A673 (cell line): ENCODE measurements around the gene LITAF. TPM values are rescaled to one million over a fixed set of nuclear protein-coding genes. Genes with fewer than 3 reads are reported as not detected.
A peak's percentile ranks its signal among the peaks of the same experiment; 100 is the strongest.

ENCODE experiments used
- BruUV-seq: library from RNA; stranded (reverse); fragments of 400-500 nt; replicated peaks from 2 replicates; lab custom pipeline; 2021; lab: Mats Ljungman, UMichigan
- CTCF ChIA-PET: fragments of 300-600 bp; sonication (Branson Sonifier 250); formaldehyde crosslinking; loops from one replicate; lab custom pipeline; 2022; ENCODE audit warnings: antibody characterized with exemption; lab: Charles Lee
- POLR2A ChIA-PET: fragments of 300-600 bp; sonication (Branson Sonifier 250); formaldehyde crosslinking; loops from one replicate; lab custom pipeline; 2022; ENCODE audit warnings: antibody characterized with exemption; ENCODE audit not compliant: low non-redundant PET; lab: Charles Lee
- DNase-seq: peaks from one replicate; pipeline ENCODE4 v3.0.0-alpha.2; 2015; ENCODE audit warnings: low spot score
- H3K27ac ChIP-seq: fragments of 200-600 bp; sonication (generic); 2 replicates; pipeline ENCODE4 v1.5.1; 2016; ENCODE audit warnings: mixed run types, low read depth, mild to moderate bottlenecking, mixed read lengths, antibody characterized with exemption, low read length; ENCODE audit not compliant: poor library complexity, severe bottlenecking
- H3K27me3 ChIP-seq: fragments of 200-600 bp; sonication (generic); replicated peaks from 2 replicates; pipeline ENCODE4 v1.6.1; 2017; ENCODE audit warnings: mixed run types, low read depth, mild to moderate bottlenecking, mixed read lengths, antibody characterized with exemption, low read length; ENCODE audit not compliant: insufficient read depth, poor library complexity
- H3K36me3 ChIP-seq: fragments of 200-600 bp; sonication (generic); 2 replicates; pipeline ENCODE4 v1.6.1; 2016; ENCODE audit warnings: mixed run types, mild to moderate bottlenecking, mixed read lengths, antibody characterized with exemption, low read length; ENCODE audit not compliant: insufficient read depth, poor library complexity, severe bottlenecking
- H3K4me1 ChIP-seq: fragments of 200-600 bp; sonication (generic); 2 replicates; pipeline ENCODE4 v1.6.1; 2017; ENCODE audit warnings: mixed run types, mild to moderate bottlenecking, mixed read lengths, antibody characterized with exemption, low read length; ENCODE audit not compliant: insufficient read depth, poor library complexity, severe bottlenecking
- H3K4me3 ChIP-seq: fragments of 200-600 bp; sonication (generic); 2 replicates; pipeline ENCODE4 v1.5.1; 2016; ENCODE audit warnings: low read depth, mixed run types, mild to moderate bottlenecking, mixed read lengths, low read length; ENCODE audit not compliant: poor library complexity, severe bottlenecking
- H3K9me3 ChIP-seq: fragments of 200-600 bp; sonication (generic); 2 replicates; pipeline ENCODE4 v1.6.1; 2016; ENCODE audit warnings: mixed run types, low read depth, mild to moderate bottlenecking, mixed read lengths, antibody characterized with exemption, low read length; ENCODE audit not compliant: poor library complexity, severe bottlenecking
- EZH2 ChIP-seq: fragments of 200-600 bp; sonication (generic); IDR thresholded peaks from 2 replicates; pipeline ENCODE4 v1.6.1; 2017; ENCODE audit warnings: borderline replicate concordance, low read depth, mild to moderate bottlenecking, mixed read lengths, antibody characterized with exemption, low read length; ENCODE audit not compliant: poor library complexity, severe bottlenecking
- intact Hi-C: fragments of 100-400 bp; cut with micrococcal nuclease; formaldehyde crosslinking; loops from one replicate; pipeline ENCODE4 v1.10.0; 2022; ENCODE audit not compliant: unreplicated experiment
- total RNA-seq: library from RNA; stranded (reverse); gene quantifications from 2 replicates; pipeline ENCODE4 v1.2.3, GENCODE V29; 2021
- TF ChIP-seq, protein P1 (sequence below): fragments of 300-800, 200-600 bp; sonication (generic); conservative IDR thresholded peaks from 2 replicates; pipeline ENCODE4 v1.5.1; 2017; ENCODE audit warnings: low read depth, mild to moderate bottlenecking, antibody characterized with exemption, low read length, moderate library complexity, mixed read lengths

LITAF gene
- total RNA-seq, 1 experiment from 2014 or later, result 6.9 TPM

DNA sequence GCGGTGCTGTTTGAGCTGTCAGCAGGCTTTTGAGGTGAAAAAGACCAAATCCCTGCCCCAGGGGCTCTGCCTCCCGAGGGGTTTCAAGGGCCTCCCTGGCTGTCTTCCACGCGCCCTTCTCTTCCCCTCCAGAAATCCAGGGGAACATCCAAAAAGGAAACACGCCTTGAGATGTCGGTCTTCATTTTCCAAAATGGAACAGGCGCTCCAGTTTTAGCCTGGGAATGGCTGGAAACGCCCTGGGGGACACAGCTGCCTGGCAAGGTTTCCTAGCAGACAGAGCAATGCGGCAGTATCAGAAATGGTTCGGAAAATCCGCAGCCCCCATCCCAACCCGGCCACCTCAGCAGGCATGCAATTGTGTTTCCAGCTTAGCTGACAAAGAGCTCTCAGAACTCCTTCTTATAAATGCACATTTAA lies 16.6 kb upstream of the LITAF start:
- Histone ChIP-seq H3K4me3 (peak overlapping the region; percentile 9), H3K9me3 (no peaks in the 10 kb centered on the region), H3K27me3 (no peaks in the 10 kb centered on the region), H3K4me1 (peaks cover 7% of the 10 kb centered on the region), H3K27ac (no peak overlapping the region), H3K36me3 (no peaks in the 10 kb centered on the region)
- no peak for DNase-seq
- BruUV-seq, result no TSS peak
- CTCF ChIA-PET, result no interaction called here
- intact Hi-C loops, result no loop called here
- no peak for TF ChIP-seq EZH2
- TF ChIP-seq, protein P1, sequence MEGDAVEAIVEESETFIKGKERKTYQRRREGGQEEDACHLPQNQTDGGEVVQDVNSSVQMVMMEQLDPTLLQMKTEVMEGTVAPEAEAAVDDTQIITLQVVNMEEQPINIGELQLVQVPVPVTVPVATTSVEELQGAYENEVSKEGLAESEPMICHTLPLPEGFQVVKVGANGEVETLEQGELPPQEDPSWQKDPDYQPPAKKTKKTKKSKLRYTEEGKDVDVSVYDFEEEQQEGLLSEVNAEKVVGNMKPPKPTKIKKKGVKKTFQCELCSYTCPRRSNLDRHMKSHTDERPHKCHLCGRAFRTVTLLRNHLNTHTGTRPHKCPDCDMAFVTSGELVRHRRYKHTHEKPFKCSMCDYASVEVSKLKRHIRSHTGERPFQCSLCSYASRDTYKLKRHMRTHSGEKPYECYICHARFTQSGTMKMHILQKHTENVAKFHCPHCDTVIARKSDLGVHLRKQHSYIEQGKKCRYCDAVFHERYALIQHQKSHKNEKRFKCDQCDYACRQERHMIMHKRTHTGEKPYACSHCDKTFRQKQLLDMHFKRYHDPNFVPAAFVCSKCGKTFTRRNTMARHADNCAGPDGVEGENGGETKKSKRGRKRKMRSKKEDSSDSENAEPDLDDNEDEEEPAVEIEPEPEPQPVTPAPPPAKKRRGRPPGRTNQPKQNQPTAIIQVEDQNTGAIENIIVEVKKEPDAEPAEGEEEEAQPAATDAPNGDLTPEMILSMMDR, result no peak
- POLR2A ChIA-PET, result no interaction called here

GRCh38 chr16:11602321-11602720 lies 15.6 kb upstream of the LITAF start:
- Histone ChIP-seq H3K27ac (no peak overlapping the region), H3K4me3 (no peak overlapping the region), H3K27me3 (no peaks in the 10 kb centered on the region), H3K9me3 (no peaks in the 10 kb centered on the region), H3K36me3 (no peaks in the 10 kb centered on the region), H3K4me1 (peaks cover 7% of the 10 kb centered on the region)
- intact Hi-C loops, result no loop called here
- TF ChIP-seq, protein P1, result no peak
- TF ChIP-seq EZH2, result no peak
- ChIA-PET POLR2A (no interaction called here), CTCF (no interaction called here)
- BruUV-seq, result no TSS peak
- DNase-seq, result no peak

DNA sequence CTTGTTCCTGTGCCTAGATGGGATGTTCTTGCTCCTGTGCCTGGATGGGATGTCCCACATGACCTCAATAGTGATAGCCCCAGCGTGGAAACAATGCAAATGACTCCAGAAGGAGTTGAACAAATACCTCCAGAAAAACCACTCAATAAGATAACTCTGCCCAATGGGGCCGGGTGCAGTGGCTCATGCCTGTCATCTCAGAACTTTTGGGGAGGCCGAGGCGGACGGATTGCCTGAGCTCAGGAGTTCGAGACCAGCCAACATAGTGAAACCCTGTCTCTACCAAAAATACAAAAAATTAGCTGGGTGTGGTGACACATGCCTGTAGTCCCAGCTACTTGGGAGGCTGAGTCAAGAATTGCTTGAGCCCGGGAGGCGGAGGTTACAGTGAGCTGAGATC lies 15.2 kb upstream of the LITAF start:
- ChIA-PET POLR2A (no interaction called here), CTCF (no interaction called here)

More for the DNA sequence above, 15.2 kb upstream of the LITAF start:
- no TSS peak for BruUV-seq
- intact Hi-C loops, result no loop called here
- H3K36me3 ChIP-seq, result no peaks in the 10 kb centered on the region
- no peak overlapping the region for H3K27ac ChIP-seq
- H3K9me3 ChIP-seq, result no peaks in the 10 kb centered on the region
- DNase-seq, result no peak
- TF ChIP-seq, protein P1, result no peak
- no peak for TF ChIP-seq EZH2
- H3K27me3 ChIP-seq, result no peaks in the 10 kb centered on the region
- H3K4me3 ChIP-seq, result no peak overlapping the region
- H3K4me1 ChIP-seq, result peaks cover 7% of the 10 kb centered on the region
